ENCODE measurements around the gene PFKFB4. TPM values are rescaled to one million over a fixed set of nuclear protein-coding genes. Genes with fewer than 3 reads are reported as not detected.

Gene PFKFB4
- total and polyA plus RNA-seq, 2 of the 8 experiments (the other 6 are each of a cell fraction or from before 2014, with no cell fraction given): 10.7 to 20.1 TPM

- TF ChIP-seq CHD7 (IDR thresholded peaks at IDR 0.05; ENCODE audit: insufficient replicate concordance, low read length) (no peak), USF2 (IDR thresholded peaks at IDR 0.05; ENCODE audit: low read length) (no peak), GABPA (IDR thresholded peaks at IDR 0.05; ENCODE audit: borderline replicate concordance, insufficient read depth, low read length) (no peak), KDM1A (IDR thresholded peaks at IDR 0.05; ENCODE audit: borderline replicate concordance, low read length) (no peak), CHD1 (IDR thresholded peaks at IDR 0.05; ENCODE audit: low read depth, low read length) (no peak), KDM5A (IDR thresholded peaks at IDR 0.05; ENCODE audit: low read length) (no peak), SP1 (IDR thresholded peaks at IDR 0.05; ENCODE audit: low read depth, low read length) (no peak), TAF7 (optimal IDR thresholded peaks at IDR 0.05; ENCODE audit: borderline replicate concordance, low read depth, low read length) (no peak)
These were observed 15.3 kb upstream of the PFKFB4 start (continued) for GRCh38 chr3:48571938-48572337.

Data from H1 (cell line).